CD4-positive, alpha-beta T cell (primary cell): ENCODE measurements around the gene TRIM72. TPM values are rescaled to one million over a fixed set of nuclear protein-coding genes. Genes with fewer than 3 reads are reported as not detected.

ENCODE experiments used
- ATAC-seq: fragments of 200-7000 bp; cut with Tn5 transposase; one replicate; pipeline ENCODE4 v1.10.0; 2022; ENCODE audit warnings: mild to moderate bottlenecking; ENCODE audit not compliant: poor library complexity
- CTCF ChIA-PET: fragments of 350-600 bp; sonication (Branson Sonifier 250); formaldehyde crosslinking; loops from one replicate; lab custom pipeline; 2021; ENCODE audit warnings: antibody characterized with exemption, inconsistent platforms; lab: Charles Lee
- POLR2A ChIA-PET: fragments of 350-600 bp; sonication (Branson Sonifier 250); formaldehyde crosslinking; loops from one replicate; lab custom pipeline; 2021; ENCODE audit warnings: antibody characterized with exemption, inconsistent platforms; lab: Charles Lee
- DNase-seq, 14 experiments: peaks; one replicate each; pipeline ENCODE4 v3.0.0-alpha.2; 2013 to 2020; ENCODE audit warnings: mixed read lengths in 2 of 14
- H3K27ac ChIP-seq, 2 donors: one replicate each; pipeline versions ENCODE4 v1.5.1 to v1.7.0; 2013; ENCODE audit warnings: low read length in 2 of 2, low read depth in 1 of 2, mild to moderate bottlenecking in 1 of 2
- H3K27me3 ChIP-seq, 2 experiments: 1 replicate in 1 of 2; 2 replicates in 1 of 2; pipeline versions ENCODE4 v1.6.1 to v1.7.0; 2013; ENCODE audit warnings: low read length in 2 of 2, control low read depth in 1 of 2, mild to moderate bottlenecking in 1 of 2, moderate library complexity in 1 of 2; ENCODE audit not compliant: insufficient read depth in 2 of 2, control insufficient read depth in 1 of 2
- H3K36me3 ChIP-seq: one replicate; pipeline ENCODE4 v1.6.1; 2013; ENCODE audit warnings: low read length, control low read depth; ENCODE audit not compliant: insufficient read depth
- H3K4me1 ChIP-seq: one replicate; pipeline ENCODE4 v1.6.1; 2013; ENCODE audit warnings: low read length, control low read depth; ENCODE audit not compliant: insufficient read depth
- H3K4me3 ChIP-seq: one replicate; pipeline ENCODE4 v1.5.1; 2013; ENCODE audit warnings: mild to moderate bottlenecking, low read length, moderate library complexity
- H3K9me3 ChIP-seq, 2 experiments: 1 replicate in 1 of 2; 2 replicates in 1 of 2; pipeline versions ENCODE4 v1.6.1 to v1.7.0; 2013; ENCODE audit warnings: low read length in 2 of 2, mild to moderate bottlenecking in 2 of 2, control low read depth in 1 of 2, moderate library complexity in 1 of 2; ENCODE audit not compliant: control insufficient read depth in 1 of 2, insufficient read depth in 1 of 2
- H3K27ac Mint-ChIP-seq: one replicate; pipeline ENCODE4 v1.8.0; 2020; ENCODE audit warnings: mixed read lengths
- H3K27me3 Mint-ChIP-seq: one replicate; pipeline ENCODE4 v1.8.0; 2021; ENCODE audit warnings: mixed read lengths
- H3K36me3 Mint-ChIP-seq: one replicate; pipeline ENCODE4 v1.8.0; 2021; ENCODE audit warnings: low read depth, mixed read lengths
- H3K4me1 Mint-ChIP-seq: one replicate; pipeline ENCODE4 v1.8.0; 2021; ENCODE audit warnings: low read depth, mixed read lengths
- H3K4me3 Mint-ChIP-seq: one replicate; pipeline ENCODE4 v1.8.0; 2020; ENCODE audit warnings: mild to moderate bottlenecking, mixed read lengths
- H3K9me3 Mint-ChIP-seq: one replicate; pipeline ENCODE4 v1.8.0; 2020; ENCODE audit warnings: mixed read lengths
- CTCF ChIP-seq: fragments of 200-600 bp; IDR thresholded peaks from one replicate; pipeline ENCODE4 v1.8.0; 2022; ENCODE audit warnings: antibody characterized with exemption, mild to moderate bottlenecking
- intact Hi-C, 2 experiments: fragments of 100-400 bp; cut with DNase I in 1 of 2; cut with micrococcal nuclease in 1 of 2; formaldehyde crosslinking; loops; one replicate each; pipeline versions ENCODE4 v1.15.1 to v1.9.0; 2023 to 2025; cut with DNase I, micrococcal nuclease
- total RNA-seq, 174 experiments: library from RNA in 2 of 174; stranded (reverse) in 2 of 174; gene quantifications; one replicate each; pipeline ENCODE4 v1.2.3 and lab custom pipeline; 2021 to 2026

The TRIM72 gene
- total RNA-seq, 2 experiments from 2014 or later: 0.17 TPM; not detected in 1

- DNase-seq: peak in 2 of 14 experiments; percentile 17 to 36
- no peak for ATAC-seq
- peak overlapping the region; percentile 60 for H3K4me3 Mint-ChIP-seq
- TF ChIP-seq CTCF: no peak
- H3K4me1 Mint-ChIP-seq: peaks cover 91% of the 10 kb centered on the region
- H3K36me3 ChIP-seq: peaks cover 100% of the 10 kb centered on the region
- H3K27me3 ChIP-seq: no peaks in the 10 kb centered on the region
- no peak overlapping the region for H3K27ac ChIP-seq
- H3K9me3 ChIP-seq: no peaks in the 10 kb centered on the region
- no peaks in the 10 kb centered on the region for H3K9me3 Mint-ChIP-seq
- H3K4me1 ChIP-seq: peaks cover 48% of the 10 kb centered on the region
- ChIA-PET POLR2A (interaction anchor here (1.3 to 3.6 kb wide), 3 partner anchors 9 to 46 kb away, joined by 4 to 30 read pairs (median 28); partner anchors contain the start of genes FUS and PYCARD), CTCF (interaction anchor here (0.8 kb wide), 1 partner anchor 47 kb away, joined by 3 read pairs; no protein-coding TSS in a partner anchor)
- H3K27ac Mint-ChIP-seq: peak overlapping the region; percentile 50
- H3K4me3 ChIP-seq: no peak overlapping the region
- H3K27me3 Mint-ChIP-seq: no peaks in the 10 kb centered on the region
- intact Hi-C loops: loop anchor here (10.0 kb wide), 3 partner anchors 146 to 676 kb away; no protein-coding TSS in a partner anchor
- H3K36me3 Mint-ChIP-seq: peaks cover 100% of the 10 kb centered on the region
Measured at GRCh38 chr16:31188450-31189411, 25.2 kb upstream of the TRIM72 start.

GRCh38 chr16:31189412-31189778, 24.5 kb upstream of the TRIM72 start:
- Histone ChIP-seq H3K27ac (peak overlapping the region in 1 of 2 donors; percentile 26), H3K4me3 (no peak overlapping the region), H3K9me3 (no peaks in the 10 kb centered on the region), H3K4me1 (peaks cover 42% of the 10 kb centered on the region), H3K36me3 (peaks cover 100% of the 10 kb centered on the region), H3K27me3 (no peaks in the 10 kb centered on the region)
- no peaks in the 10 kb centered on the region for H3K9me3 Mint-ChIP-seq
- no peak for TF ChIP-seq CTCF
- DNase-seq (no peak), ATAC-seq (no peak)
- ChIA-PET POLR2A (interaction anchor here (0.7 to 3.6 kb wide), 3 partner anchors 10 to 33 kb away, joined by 4 to 30 read pairs (median 28); partner anchors contain the start of genes FUS and PYCARD), CTCF (interaction anchor here (0.8 kb wide), 1 partner anchor 47 kb away, joined by 3 read pairs; no protein-coding TSS in a partner anchor)
- peaks cover 100% of the 10 kb centered on the region for H3K36me3 Mint-ChIP-seq
- peak overlapping the region; percentile 50 for H3K27ac Mint-ChIP-seq
- H3K4me1 Mint-ChIP-seq: peaks cover 90% of the 10 kb centered on the region
- intact Hi-C loops: loop anchor here (10.0 kb wide), 3 partner anchors 145 to 675 kb away; no protein-coding TSS in a partner anchor
- peak overlapping the region; percentile 23 for H3K4me3 Mint-ChIP-seq
- H3K27me3 Mint-ChIP-seq: no peaks in the 10 kb centered on the region

GRCh38 chr16:31190061-31190460, 23.9 kb upstream of the TRIM72 start:
- intact Hi-C loops: no loop called here
- ChIA-PET POLR2A (interaction anchor here (0.6 to 3.6 kb wide), 4 partner anchors 10 to 33 kb away, joined by 4 to 30 read pairs (median 16); partner anchors contain the start of genes FUS and PYCARD), CTCF (no interaction called here)
- Histone ChIP-seq H3K4me1 (peaks cover 36% of the 10 kb centered on the region), H3K4me3 (no peak overlapping the region), H3K9me3 (no peaks in the 10 kb centered on the region), H3K27me3 (no peaks in the 10 kb centered on the region), H3K27ac (peak overlapping the region in 1 of 2 donors; percentile 26), H3K36me3 (peaks cover 100% of the 10 kb centered on the region)
- Mint-ChIP-seq H3K4me3 (peak overlapping the region; percentile 32), H3K4me1 (peaks cover 88% of the 10 kb centered on the region), H3K9me3 (no peaks in the 10 kb centered on the region), H3K27ac (peak overlapping the region; percentile 64), H3K27me3 (no peaks in the 10 kb centered on the region), H3K36me3 (peaks cover 100% of the 10 kb centered on the region)
- ATAC-seq (no peak), DNase-seq (peak in 1 of 14 experiments; percentile 17)
- no peak for TF ChIP-seq CTCF
